Pancreas (tissue), 10 donors: ENCODE data around the gene G6PC1. TPM values are rescaled to one million over a fixed set of nuclear protein-coding genes. Genes with fewer than 3 reads are reported as not detected.

Source experiments
- ATAC-seq, 4 donors: fragments of 200-7000 bp; cut with Tn5 transposase; one replicate each; pipeline versions ENCODE4 v1.8.0 to v1.9.1; 2020; ENCODE audit warnings: mild to moderate bottlenecking in 4 of 4, moderate library complexity in 4 of 4
- DNase-seq, 6 donors: peaks; one replicate each; pipeline ENCODE4 v3.0.0-alpha.2; 2020
- FAIRE-seq: peaks from 2 replicates; lab custom pipeline; 2012; peaks lifted over from hg19 to GRCh38; lab: Jason Lieb, UNC
- H3K27ac ChIP-seq, 4 donors: fragments of 200-600 bp; sonication (generic); 1 replicate in 3 of 4; 2 replicates in 1 of 4; pipeline versions ENCODE4 v1.5.0 to v1.8.0; 2020
- H3K27me3 ChIP-seq, 4 donors: fragments of 200-600 bp; one replicate each; pipeline ENCODE4 v1.8.0; 2021
- H3K36me3 ChIP-seq, 3 donors: fragments of 200-600 bp; sonication (generic) in 1 of 3; one replicate each; pipeline versions ENCODE4 v1.5.0 to v1.8.0; 2020 to 2021
- H3K4me1 ChIP-seq, 3 donors: fragments of 200-600 bp; one replicate each; pipeline ENCODE4 v1.8.0; 2021
- H3K4me3 ChIP-seq, 4 donors: fragments of 200-600 bp; sonication (generic) in 2 of 4; one replicate each; pipeline versions ENCODE4 v1.5.0 to v1.8.0; 2020 to 2021
- H3K9me3 ChIP-seq, 4 donors: fragments of 200-600 bp; one replicate each; pipeline ENCODE4 v1.8.0; 2021
- WGBS, 2 donors: extraction: QIAGEN DNeasy Blood & Tissue Kit; methylation state at CpG; one replicate each; pipeline ENCODE4 v1.1.7; 2013; 5-methylcytosine and 5-hydroxymethylcytosine counted together
- intact Hi-C, 3 donors: fragments of 100-400 bp; cut with DNase I; formaldehyde crosslinking; loops; one replicate each; pipeline versions ENCODE4 v1.11.1 to v1.14.2; 2022
- polyA plus RNA-seq, 2 donors: library from polyadenylated mRNA; stranded (reverse); fragments of 200-250 nt; gene quantifications; one replicate each; pipeline ENCODE4 v1.2.3, GENCODE V29; 2013
- total RNA-seq, 6 donors: library from RNA; stranded (reverse); fragmentation: NEBNext Ultra II Directional in 4 of 6; extraction: Animal tissue kit (Norgen Biotek cat#: 25700) in 4 of 6; gene quantifications; one replicate each; pipeline versions ENCODE4 v1.2.1 to v1.2.4, GENCODE V29; 2021 to 2023
- TF ChIP-seq, protein P1 (sequence below), 4 donors: fragments of 200-600 bp; sonication (generic) in 3 of 4; IDR thresholded peaks; one replicate each; pipeline versions ENCODE4 v1.5.0 to v1.8.0; 2021; ENCODE audit warnings: antibody characterized with exemption in 4 of 4
- donor health status: healthy with polysubstance abuse.
- donor health status: DM: no; HTN: no; CAD: no; lungs with moderate emphysema.
- donor health status: DM: no; HTN: no; CAD: no.
- donor health status: control.
- donor health status: control.
- donor health status: Bipolar disorder and iron deficiency.
- donor health status: DM: yes; HTN: yes; CAD: no.
- donor health status: DM: no; HTN: no; CAD: no.
- donor health status: DM: no; HTN: no; CAD: no.
- donor health status: DM: yes; HTN: yes; CAD: no.

The G6PC1 gene
- total and polyA plus RNA-seq, 8 donors, result 0.08 to 0.72 (median 0.23) TPM; not detected in 2

DNA sequence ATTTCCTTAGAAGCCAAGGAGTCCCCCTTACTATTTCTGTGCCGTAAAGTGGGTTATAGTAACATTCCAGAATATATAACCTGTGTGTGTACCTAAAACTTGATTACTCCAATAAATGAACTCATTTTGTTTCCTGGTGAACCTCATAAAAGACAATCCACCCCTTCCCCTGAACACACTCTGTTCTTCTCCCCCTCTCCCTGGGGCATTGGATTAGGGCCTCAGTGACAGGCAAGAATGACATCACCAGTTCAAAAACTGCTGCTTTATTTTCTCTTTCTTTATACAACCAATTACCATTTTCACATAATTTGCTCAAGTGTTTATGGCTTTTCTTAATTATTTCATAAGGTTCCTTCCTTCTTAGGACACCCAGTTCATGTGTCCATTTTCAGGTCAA lies 46.2 kb downstream of the G6PC1 start:
- no peak for ATAC-seq
- FAIRE-seq, result no peak
- intact Hi-C loops, result no loop called here
- no peaks in the 10 kb centered on the region for H3K27me3 ChIP-seq
- TF ChIP-seq, protein P1, sequence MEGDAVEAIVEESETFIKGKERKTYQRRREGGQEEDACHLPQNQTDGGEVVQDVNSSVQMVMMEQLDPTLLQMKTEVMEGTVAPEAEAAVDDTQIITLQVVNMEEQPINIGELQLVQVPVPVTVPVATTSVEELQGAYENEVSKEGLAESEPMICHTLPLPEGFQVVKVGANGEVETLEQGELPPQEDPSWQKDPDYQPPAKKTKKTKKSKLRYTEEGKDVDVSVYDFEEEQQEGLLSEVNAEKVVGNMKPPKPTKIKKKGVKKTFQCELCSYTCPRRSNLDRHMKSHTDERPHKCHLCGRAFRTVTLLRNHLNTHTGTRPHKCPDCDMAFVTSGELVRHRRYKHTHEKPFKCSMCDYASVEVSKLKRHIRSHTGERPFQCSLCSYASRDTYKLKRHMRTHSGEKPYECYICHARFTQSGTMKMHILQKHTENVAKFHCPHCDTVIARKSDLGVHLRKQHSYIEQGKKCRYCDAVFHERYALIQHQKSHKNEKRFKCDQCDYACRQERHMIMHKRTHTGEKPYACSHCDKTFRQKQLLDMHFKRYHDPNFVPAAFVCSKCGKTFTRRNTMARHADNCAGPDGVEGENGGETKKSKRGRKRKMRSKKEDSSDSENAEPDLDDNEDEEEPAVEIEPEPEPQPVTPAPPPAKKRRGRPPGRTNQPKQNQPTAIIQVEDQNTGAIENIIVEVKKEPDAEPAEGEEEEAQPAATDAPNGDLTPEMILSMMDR (IDR thresholded peaks at IDR 0.05), result no peak
- no peaks in the 10 kb centered on the region for H3K4me1 ChIP-seq
- no peaks in the 10 kb centered on the region for H3K9me3 ChIP-seq
- H3K4me3 ChIP-seq, result no peak overlapping the region
- no peak for DNase-seq
- H3K27ac ChIP-seq, result no peak overlapping the region
- peaks cover 4 to 17% (median 7%) of the 10 kb centered on the region in 3 donors for H3K36me3 ChIP-seq
- WGBS, 2 donors, result 96 to 98% methylated on average over 1 of the region's 1 CpG

DNA sequence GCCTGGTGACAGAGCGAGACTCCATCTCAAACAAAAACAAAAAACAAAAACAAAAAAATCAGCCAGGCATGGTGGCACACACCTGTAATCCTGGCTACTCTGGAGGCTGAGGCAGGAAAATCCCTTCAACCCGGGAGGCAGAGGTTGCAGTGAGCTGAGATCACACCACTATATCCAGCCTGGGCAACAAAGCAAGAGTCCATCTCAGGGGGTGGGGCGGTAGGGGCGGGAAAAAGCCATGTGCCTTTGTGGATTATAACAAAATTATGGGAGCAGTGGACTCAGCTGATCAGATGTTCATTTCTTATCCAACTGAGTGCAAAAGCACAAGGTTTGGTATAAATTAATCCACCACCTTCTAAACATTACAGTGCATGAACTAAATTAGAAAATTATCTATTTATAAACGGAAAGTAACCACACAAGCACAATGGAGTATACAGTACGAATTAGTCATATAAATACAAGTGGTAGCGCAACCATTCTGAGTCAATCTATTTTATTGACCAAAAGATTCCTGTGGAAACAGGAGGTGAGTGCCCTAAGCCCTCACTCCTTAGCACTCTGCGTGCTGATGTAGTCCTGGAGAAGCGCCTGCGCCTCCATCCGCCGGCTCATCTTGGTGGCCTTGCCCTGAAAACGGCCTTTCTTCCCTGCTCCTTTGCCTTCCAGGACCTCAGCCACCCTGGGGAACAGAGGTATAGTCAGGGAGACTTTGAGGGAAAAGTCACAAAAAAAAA lies 49.6 kb downstream of the G6PC1 start:
- Histone ChIP-seq H3K27me3 (no peaks in the 10 kb centered on the region), H3K27ac (no peak overlapping the region), H3K9me3 (no peaks in the 10 kb centered on the region), H3K36me3 (peaks cover 4 to 27% (median 13%) of the 10 kb centered on the region in 3 donors), H3K4me1 (no peaks in the 10 kb centered on the region), H3K4me3 (no peak overlapping the region)
- no peak for FAIRE-seq
- WGBS, 2 donors, result 90 to 91% methylated on average over 13 of the region's 13 CpGs
- intact Hi-C loops, result no loop called here
- TF ChIP-seq, protein P1 (IDR thresholded peaks at IDR 0.05), result no peak
- ATAC-seq, result no peak
- DNase-seq, result no peak

Other genes starting within 250 kb of the G6PC1 start
- gene TUBG2, start 241.5 kb upstream of the G6PC1 start, total RNA-seq, result 10 to 100 TPM; 10.9 to 43.4 (median 19.8) TPM
- 10 to 100 TPM; 48.2 to 90.5 TPM for gene TUBG2, start 241.5 kb upstream of the G6PC1 start, polyA plus RNA-seq
- gene PLEKHH3, start 223.8 kb upstream of the G6PC1 start, total RNA-seq, result 10 to 100 TPM; 24.7 to 90.6 (median 33.3) TPM
- gene PLEKHH3, start 223.8 kb upstream of the G6PC1 start, polyA plus RNA-seq, result 100 to 1,000 TPM; 148 to 215 TPM
- 1 to 10 TPM in 1 of 6 donors, under 1 TPM in 5; 0.09 to 1.0 (median 0.49) TPM for gene CCR10, start 219.0 kb upstream of the G6PC1 start, total RNA-seq
- 1 to 10 TPM in 1 of 2 donors, under 1 TPM in 1; 0.91 to 1.1 TPM for gene CCR10, start 219.0 kb upstream of the G6PC1 start, polyA plus RNA-seq
- 10 to 100 TPM in 1 of 6 donors, 1 to 10 TPM in 5; 3.1 to 10.4 (median 5.4) TPM for gene CNTNAP1, start 218.3 kb upstream of the G6PC1 start, total RNA-seq
- 10 to 100 TPM in 1 of 2 donors, 1 to 10 TPM in 1; 8.1 to 20.0 TPM for gene CNTNAP1, start 218.3 kb upstream of the G6PC1 start, polyA plus RNA-seq
- 10 to 100 TPM in 5 of 6 donors, 1 to 10 TPM in 1; 8.8 to 25.4 (median 14.6) TPM for gene EZH1, start 155.8 kb upstream of the G6PC1 start, total RNA-seq
- 10 to 100 TPM; 16.3 to 23.3 TPM for gene EZH1, start 155.8 kb upstream of the G6PC1 start, polyA plus RNA-seq
- 1 to 10 TPM; 2.4 to 9.2 (median 4.7) TPM for gene RAMP2, start 139.6 kb upstream of the G6PC1 start, total RNA-seq
- 10 to 100 TPM; 15.9 to 26.5 TPM for gene RAMP2, start 139.6 kb upstream of the G6PC1 start, polyA plus RNA-seq
- 10 to 100 TPM; 18.1 to 30.7 (median 26.0) TPM for gene VPS25, start 127.3 kb upstream of the G6PC1 start, total RNA-seq
- gene VPS25, start 127.3 kb upstream of the G6PC1 start, polyA plus RNA-seq, result 10 to 100 TPM; 24.6 to 46.9 TPM
- gene WNK4, start 120.2 kb upstream of the G6PC1 start, total RNA-seq, result under 1 TPM; 0.19 to 0.87 (median 0.51) TPM
- gene WNK4, start 120.2 kb upstream of the G6PC1 start, polyA plus RNA-seq, result 1 to 10 TPM; 1.1 to 4.7 TPM
- gene COA3, start 102.1 kb upstream of the G6PC1 start, total RNA-seq, result 10 to 100 TPM; 48.1 to 73.6 (median 64.7) TPM
- gene COA3, start 102.1 kb upstream of the G6PC1 start, polyA plus RNA-seq, result 100 to 1,000 TPM; 107 to 130 TPM
- gene CNTD1, start 101.9 kb upstream of the G6PC1 start, total RNA-seq, result under 1 TPM; 0.13 to 0.78 (median 0.55) TPM
- under 1 TPM; 0.19 to 0.47 TPM for gene CNTD1, start 101.9 kb upstream of the G6PC1 start, polyA plus RNA-seq
- gene BECN1, start 76.5 kb upstream of the G6PC1 start, total RNA-seq, result 10 to 100 TPM; 35.2 to 49.7 (median 44.6) TPM
- gene BECN1, start 76.5 kb upstream of the G6PC1 start, polyA plus RNA-seq, result 10 to 100 TPM; 20.1 to 38.9 TPM
- gene PSME3, start 67.4 kb upstream of the G6PC1 start, total RNA-seq, result 10 to 100 TPM; 25.8 to 51.6 (median 45.0) TPM
- gene PSME3, start 67.4 kb upstream of the G6PC1 start, polyA plus RNA-seq, result 10 to 100 TPM; 17.8 to 27.7 TPM
- 1 to 10 TPM in 1 of 6 donors, under 1 TPM in 5; 0.37 to 1.7 (median 0.56) TPM for gene AOC2, start 56.2 kb upstream of the G6PC1 start, total RNA-seq
- under 1 TPM; 0.77 to 0.87 TPM for gene AOC2, start 56.2 kb upstream of the G6PC1 start, polyA plus RNA-seq
- 1 to 10 TPM; 1.9 to 9.5 (median 5.8) TPM for gene AOC3, start 49.6 kb upstream of the G6PC1 start, total RNA-seq
- gene AOC3, start 49.6 kb upstream of the G6PC1 start, polyA plus RNA-seq, result 10 to 100 TPM in 1 of 2 donors, 1 to 10 TPM in 1; 6.2 to 11.3 TPM
- 10 to 100 TPM; 20.4 to 31.5 (median 25.1) TPM for gene AARSD1, start 63.7 kb downstream of the G6PC1 start, total RNA-seq
- gene AARSD1, start 63.7 kb downstream of the G6PC1 start, polyA plus RNA-seq, result 10 to 100 TPM; 75.3 to 89.1 TPM
- gene PTGES3L, start 79.3 kb downstream of the G6PC1 start, total RNA-seq, result under 1 TPM; 0.12 to 0.41 (median 0.23) TPM
- 1 to 10 TPM in 1 of 2 donors, under 1 TPM in 1; 0.53 to 1.0 TPM for gene PTGES3L, start 79.3 kb downstream of the G6PC1 start, polyA plus RNA-seq
- gene RUNDC1, start 79.8 kb downstream of the G6PC1 start, total RNA-seq, result 10 to 100 TPM in 1 of 6 donors, 1 to 10 TPM in 5; 6.3 to 12.1 (median 7.9) TPM
- gene RUNDC1, start 79.8 kb downstream of the G6PC1 start, polyA plus RNA-seq, result 1 to 10 TPM; 9.1 to 9.6 TPM
- 100 to 1,000 TPM; 284 to 613 (median 489) TPM for gene RPL27, start 97.6 kb downstream of the G6PC1 start, total RNA-seq
- 1,000 to 10,000 TPM; 1,179 to 1,185 TPM for gene RPL27, start 97.6 kb downstream of the G6PC1 start, polyA plus RNA-seq
- 10 to 100 TPM in 2 of 6 donors, 1 to 10 TPM in 4; 6.0 to 19.9 (median 7.7) TPM for gene IFI35, start 106.0 kb downstream of the G6PC1 start, total RNA-seq
- gene IFI35, start 106.0 kb downstream of the G6PC1 start, polyA plus RNA-seq, result 10 to 100 TPM; 20.2 to 23.9 TPM
- gene VAT1, start 121.6 kb downstream of the G6PC1 start, total RNA-seq, result 100 to 1,000 TPM in 1 of 6 donors, 10 to 100 TPM in 5; 65.8 to 132 (median 80.5) TPM
- gene VAT1, start 121.6 kb downstream of the G6PC1 start, polyA plus RNA-seq, result 10 to 100 TPM; 47.9 to 51.8 TPM
- gene RND2, start 124.4 kb downstream of the G6PC1 start, total RNA-seq, result under 1 TPM; 0.22 to 0.71 (median 0.57) TPM
- 1 to 10 TPM in 1 of 2 donors, under 1 TPM in 1; 0.46 to 1.1 TPM for gene RND2, start 124.4 kb downstream of the G6PC1 start, polyA plus RNA-seq
- gene BRCA1, start 224.6 kb downstream of the G6PC1 start, total RNA-seq, result 1 to 10 TPM; 1.1 to 4.6 (median 2.5) TPM
- gene BRCA1, start 224.6 kb downstream of the G6PC1 start, polyA plus RNA-seq, result 1 to 10 TPM; 1.4 to 2.6 TPM